NCI-H2196 treated with DMSO at 0.1 percent for 48 hours (cell line): ENCODE measurements around the gene LOX.
A peak's percentile ranks its signal among the peaks of the same experiment; 100 is the strongest.

Experiments
- DNase-seq: peaks from one replicate; lab custom pipeline; 2025; ENCODE audit not compliant: unreplicated experiment; lab: John Stamatoyannopoulos, UW

Gene LOX

DNA sequence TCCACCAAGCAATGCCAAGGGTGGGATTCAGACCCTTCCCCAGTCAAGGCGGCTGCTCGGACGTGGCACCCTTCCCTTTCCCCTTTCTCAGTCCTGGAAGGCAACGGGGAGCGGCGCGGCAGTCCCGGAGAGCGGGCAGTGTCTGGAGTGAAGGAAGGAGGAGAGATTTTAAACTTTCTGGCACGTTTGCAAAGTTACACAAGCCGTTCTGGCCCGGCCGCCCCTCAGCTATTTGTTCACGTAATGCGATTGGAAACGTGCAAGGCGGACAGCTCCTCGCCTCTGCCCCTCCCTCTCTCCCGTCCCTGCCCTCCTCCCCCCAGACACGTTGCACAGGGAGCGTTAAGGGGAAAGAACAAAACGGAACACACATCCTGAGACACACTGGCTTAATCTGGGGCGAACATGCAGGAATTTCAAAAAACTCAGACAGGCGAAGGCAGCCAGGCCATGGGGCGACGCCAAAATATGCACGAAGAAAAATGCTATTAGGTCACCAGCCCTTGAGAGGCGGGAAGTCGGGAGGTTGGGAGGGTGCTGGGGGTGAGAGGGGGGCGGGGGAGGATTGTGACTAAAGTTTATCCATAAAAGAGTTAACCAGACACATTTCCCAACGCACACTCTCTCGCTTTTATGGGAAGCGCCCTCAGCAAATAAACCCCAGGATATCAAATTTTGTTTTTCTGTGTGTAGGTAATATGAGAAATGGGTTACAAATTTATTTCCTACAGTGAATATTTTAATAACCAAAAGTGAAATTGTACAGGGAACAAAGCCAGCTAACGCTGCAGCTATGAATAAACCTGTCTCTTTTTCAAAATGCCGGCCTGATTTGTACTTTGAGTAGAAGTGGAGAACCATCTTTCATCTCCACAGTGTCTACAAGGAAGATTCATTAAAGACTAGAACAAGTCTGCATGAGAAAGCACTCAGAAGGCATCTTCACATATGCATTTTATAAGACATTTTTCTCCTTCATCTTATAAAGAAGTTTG, at the start of gene LOX:
TSS of gene LOX (minus strand) at position 144 of the 995 bp plus-strand sequence. CDS start 274 bp downstream, outside the sequence.
- peak; percentile 20 for DNase-seq

- DNase-seq: no peak
Observed at GRCh38 chr5:122126756-122127321, 48.8 kb upstream of the LOX start.

- DNase-seq: no peak
Observed at GRCh38 chr5:122126177-122126755, 48.2 kb upstream of the LOX start.

DNA sequence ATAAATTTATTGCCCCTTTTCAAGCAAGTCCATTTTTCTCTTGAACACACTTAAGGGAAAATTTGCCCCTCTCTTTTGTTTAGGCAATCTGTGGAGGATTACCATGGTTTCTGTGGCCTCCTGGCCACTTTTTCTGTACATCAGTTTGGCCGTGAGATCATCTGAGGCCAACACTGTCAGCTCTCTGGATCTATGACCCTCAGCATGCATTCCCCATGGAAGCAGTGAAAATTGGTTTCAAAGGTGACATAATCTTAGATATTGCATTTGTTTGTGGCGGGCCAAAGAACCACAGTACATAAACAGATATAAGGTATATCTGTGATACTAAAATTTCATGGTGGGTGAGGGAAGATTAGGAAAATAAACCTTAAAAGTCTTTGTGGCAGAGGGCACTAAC, 46.7 kb upstream of the LOX start:
- DNase-seq: no peak

GRCh38 chr5:122121479-122122465, 43.7 kb upstream of the LOX start:
- no peak for DNase-seq

DNA sequence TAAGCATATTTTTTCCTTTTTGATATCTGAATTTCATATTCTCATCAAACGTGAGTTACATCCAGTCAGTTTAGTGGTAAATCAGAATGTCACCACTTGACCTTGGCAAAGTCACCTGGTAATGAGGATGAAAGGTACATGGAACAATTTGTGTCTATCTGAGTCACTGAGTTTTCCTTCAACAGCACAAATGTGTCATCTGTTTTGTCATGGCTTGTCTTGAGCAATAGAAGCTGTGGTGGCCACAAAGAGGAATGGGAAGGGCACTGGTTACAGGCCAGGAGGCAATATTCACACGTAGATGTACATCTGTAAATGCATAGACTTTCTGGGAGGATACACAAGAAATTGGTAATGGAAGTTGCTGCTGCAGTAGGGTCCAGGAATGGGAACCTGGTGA, 42.9 kb upstream of the LOX start:
- no peak for DNase-seq

DNA sequence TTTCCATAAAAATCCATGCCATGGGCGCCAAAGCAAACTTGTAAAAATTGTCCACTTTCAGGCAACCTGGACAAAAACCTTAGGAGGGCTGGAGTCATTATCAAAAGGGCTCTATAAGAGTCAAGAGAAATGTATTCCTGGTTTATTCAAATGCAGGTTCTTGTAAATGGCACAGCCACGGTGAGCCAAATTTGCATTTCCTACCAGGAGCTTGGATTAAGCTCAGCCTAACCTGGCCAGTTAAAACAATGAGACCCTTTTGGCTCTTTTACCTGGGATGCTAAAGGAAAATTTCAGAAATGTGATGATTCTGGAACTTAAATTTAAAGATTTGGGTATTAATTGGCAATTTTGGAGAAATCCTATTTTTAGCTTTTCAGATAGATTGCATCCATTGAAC, 42.4 kb upstream of the LOX start:
- DNase-seq: no peak

DNA sequence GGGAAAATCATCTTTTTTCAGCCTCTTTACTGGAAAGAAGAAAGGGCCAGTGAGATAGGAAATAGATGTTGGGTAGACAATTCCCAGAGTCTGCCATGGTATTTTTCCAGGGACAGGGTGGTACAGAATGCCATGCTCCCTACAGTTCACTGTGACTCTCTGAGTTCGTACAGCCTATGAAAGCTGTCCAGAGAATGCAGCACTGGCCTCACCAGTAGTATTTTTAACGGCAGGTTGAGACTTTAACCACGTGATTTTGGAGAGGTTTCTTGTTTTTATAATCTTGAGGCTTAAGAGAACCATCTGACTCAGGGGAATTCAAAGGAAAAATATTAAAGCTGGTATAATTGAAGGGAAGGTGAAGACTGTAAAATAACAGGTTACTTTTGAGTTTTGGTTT, 41.1 kb upstream of the LOX start:
- no peak for DNase-seq

- DNase-seq: no peak
Observed at GRCh38 chr5:122118356-122118948, 40.4 kb upstream of the LOX start.

GRCh38 chr5:122114501-122114900, 36.4 kb upstream of the LOX start:
- no peak for DNase-seq

DNA sequence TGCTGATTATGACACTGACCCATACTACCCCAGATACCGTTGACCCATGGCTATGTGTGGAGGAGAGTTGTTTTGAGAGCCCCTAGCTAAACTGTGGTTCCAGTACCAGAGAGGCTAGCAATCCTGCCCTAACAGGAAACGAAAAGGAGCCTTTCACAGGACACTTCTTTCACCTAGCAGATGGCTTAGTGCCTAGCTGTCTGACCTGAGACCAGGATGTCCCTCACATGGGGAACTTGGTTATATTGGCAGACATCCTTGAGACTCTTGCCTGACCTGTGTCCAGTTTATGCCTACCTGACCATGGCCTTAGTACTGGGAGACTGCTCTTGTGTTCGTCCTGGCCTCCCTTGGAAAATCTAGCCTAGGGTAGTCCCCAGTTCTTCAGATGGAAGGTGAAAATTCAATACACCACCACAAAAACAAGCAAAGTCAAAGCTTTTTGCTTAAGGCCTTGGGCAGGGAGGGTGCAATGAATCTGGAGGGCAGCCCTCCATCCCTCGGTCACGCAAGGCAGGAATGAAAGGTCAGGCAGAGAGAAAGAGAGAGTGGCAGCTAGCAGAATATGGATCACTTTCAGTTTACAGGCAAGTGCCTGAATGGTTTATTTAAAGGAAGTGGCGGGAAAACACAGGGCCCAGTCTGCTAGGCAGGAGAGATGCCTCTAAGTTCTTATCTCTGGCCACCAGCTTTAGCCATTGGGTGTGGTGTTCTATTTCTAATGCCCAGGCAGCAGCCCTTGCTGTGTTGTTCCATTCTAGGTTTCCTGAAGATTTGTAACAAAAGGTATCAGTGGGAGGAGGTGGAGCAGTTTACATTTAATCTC, 34.9 kb upstream of the LOX start:
- DNase-seq: no peak

DNA sequence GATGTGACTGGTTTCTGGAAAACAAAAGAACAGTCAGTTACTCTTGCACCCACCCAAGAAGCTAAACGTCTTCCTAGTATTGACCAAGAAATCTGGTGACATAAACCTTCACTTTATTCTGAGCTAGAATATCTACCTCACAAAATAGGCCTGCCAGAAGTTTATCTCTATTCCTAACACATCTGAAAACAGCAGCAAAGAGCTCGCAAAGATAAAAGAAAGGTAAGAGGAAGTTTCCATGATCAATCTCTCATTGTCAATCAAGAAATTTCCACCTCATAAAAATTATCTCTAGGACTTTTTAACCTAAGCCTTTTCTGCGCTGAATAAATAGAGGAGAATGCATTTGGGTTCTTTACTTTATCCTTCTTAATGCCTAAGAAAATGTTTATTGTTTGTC, 34.0 kb upstream of the LOX start:
- DNase-seq: no peak

DNA sequence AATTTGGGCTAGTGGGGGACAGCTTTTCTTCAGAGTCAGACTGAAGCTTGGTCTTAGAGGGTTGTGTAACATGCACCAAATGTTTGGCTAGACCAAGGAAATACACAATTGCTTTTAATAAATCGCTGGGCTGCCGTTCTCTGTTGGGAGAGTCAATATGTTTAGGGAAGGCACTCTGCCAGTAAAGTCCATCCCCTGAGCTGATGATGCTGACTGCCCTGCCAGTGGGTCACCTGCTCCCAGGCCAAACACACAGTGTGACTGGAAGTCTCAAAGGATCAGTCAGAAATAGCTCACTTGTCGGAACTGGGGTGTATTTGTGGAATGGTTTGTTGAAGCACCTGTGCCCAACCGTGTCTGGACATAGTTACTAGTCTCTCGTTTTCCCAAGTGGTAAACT, 33.4 kb upstream of the LOX start:
- no peak for DNase-seq

GRCh38 chr5:122110987-122111386, 32.9 kb upstream of the LOX start:
- no peak for DNase-seq

GRCh38 chr5:122107016-122107415, 29.0 kb upstream of the LOX start:
- no peak for DNase-seq

DNA sequence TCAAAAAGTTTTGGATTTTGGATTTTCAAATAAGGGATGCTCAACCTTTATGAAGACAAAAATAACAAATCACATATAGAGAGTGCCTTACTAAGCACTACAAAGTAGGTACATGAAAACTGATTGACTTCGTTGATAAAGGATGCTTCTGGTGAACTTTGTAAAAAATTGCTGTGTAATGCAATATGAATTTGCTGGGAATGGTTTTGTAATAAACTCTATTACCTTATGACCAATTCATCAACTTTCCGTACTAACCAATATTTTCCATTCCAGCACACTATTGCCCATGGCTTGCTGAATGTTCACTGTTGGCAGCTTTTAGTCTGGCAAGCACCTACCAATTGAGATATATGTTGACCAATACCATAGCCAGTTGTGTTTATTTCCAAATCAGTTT, 27.9 kb upstream of the LOX start:
- no peak for DNase-seq

DNA sequence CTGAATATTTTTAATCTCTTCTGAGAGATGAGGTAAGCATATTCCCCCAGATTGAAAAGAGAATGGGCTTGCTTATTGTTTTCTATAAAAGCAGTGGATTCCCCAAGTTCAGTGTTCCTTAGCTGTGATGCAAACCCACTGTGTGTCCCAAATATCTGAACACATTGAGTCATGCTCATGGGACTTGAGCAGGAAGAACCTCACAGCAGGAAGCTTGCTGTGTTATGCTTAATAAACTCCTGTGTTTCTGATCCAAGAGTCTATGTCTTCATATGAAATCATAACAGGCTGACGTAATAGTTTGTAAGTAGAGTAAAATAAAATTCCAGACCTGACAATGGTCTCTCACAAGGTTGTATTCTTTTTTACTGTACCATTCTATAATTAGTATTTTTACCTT, 24.8 kb upstream of the LOX start:
- no peak for DNase-seq

- peak; percentile 12 for DNase-seq
Observed at GRCh38 chr5:122101636-122102285, 23.7 kb upstream of the LOX start.
